M059J (cell line): Measurements from ENCODE around the gene XCL1. TPM values are rescaled to one million over a fixed set of nuclear protein-coding genes. Genes with fewer than 3 reads are reported as not detected.
"Not testable (repeated sequence)": the region's sequence is repeated elsewhere in the genome, so short reads cannot be mapped to it uniquely, and the experiment has no call there.

Experiments
- DNase-seq: peaks from one replicate; pipeline ENCODE4 v3.0.0-alpha.2; 2012; ENCODE audit warnings: low read depth
- total RNA-seq: library from RNA; depleted of rRNA; stranded (reverse); fragments of >200 nt; shearing (Covaris generic); gene quantifications from 2 replicates; pipeline ENCODE4 v1.2.3, GENCODE V29; 2014

The XCL1 gene
- total RNA-seq, 1 experiment from 2014 or later, result not detected

- no peak for DNase-seq
Measured at GRCh38 chr1:168567568-168567967, 8.8 kb upstream of the XCL1 start.

GRCh38 chr1:168568346-168568745 is 8.1 kb upstream of the XCL1 start:
- no peak for DNase-seq

- DNase-seq, result no peak
Measured at GRCh38 chr1:168570652-168571051, 5.8 kb upstream of the XCL1 start.

GRCh38 chr1:168572633-168573032 is 3.8 kb upstream of the XCL1 start:
- no peak for DNase-seq

GRCh38 chr1:168574234-168574633 is 2.2 kb upstream of the XCL1 start:
- peak; percentile 58 for DNase-seq

- not testable (repeated sequence) for DNase-seq
Measured at GRCh38 chr1:168578531-168579185, 2.3 kb downstream of the XCL1 start.

- DNase-seq, result not testable (repeated sequence)
Measured at GRCh38 chr1:168580290-168580689, 3.9 kb downstream of the XCL1 start.

- not testable (repeated sequence) for DNase-seq
Measured at GRCh38 chr1:168580991-168581390, 4.6 kb downstream of the XCL1 start.

- no peak for DNase-seq
Measured at GRCh38 chr1:168581817-168582572, 5.6 kb downstream of the XCL1 start.

GRCh38 chr1:168582688-168583336 is 6.4 kb downstream of the XCL1 start:
- peak; percentile 46 for DNase-seq

GRCh38 chr1:168583571-168583970 is 7.2 kb downstream of the XCL1 start:
- peak; percentile 65 for DNase-seq

- peak; percentile 69 for DNase-seq
Measured at GRCh38 chr1:168585191-168585590, 8.8 kb downstream of the XCL1 start.

GRCh38 chr1:168585937-168586336 is 9.5 kb downstream of the XCL1 start:
- DNase-seq, result no peak

GRCh38 chr1:168589167-168589566 is 12.8 kb downstream of the XCL1 start:
- DNase-seq, result no peak

GRCh38 chr1:168591066-168591465 is 14.7 kb downstream of the XCL1 start:
- DNase-seq, result no peak

GRCh38 chr1:168591641-168592250 is 15.3 kb downstream of the XCL1 start:
- no peak for DNase-seq

GRCh38 chr1:168595403-168595802 is 19.0 kb downstream of the XCL1 start:
- not testable (repeated sequence) for DNase-seq

GRCh38 chr1:168598125-168598524 is 21.7 kb downstream of the XCL1 start:
- DNase-seq, result no peak

GRCh38 chr1:168598892-168599291 is 22.5 kb downstream of the XCL1 start:
- DNase-seq, result no peak

GRCh38 chr1:168599641-168600040 is 23.2 kb downstream of the XCL1 start:
- no peak for DNase-seq

- DNase-seq, result peak; percentile 27
Measured at GRCh38 chr1:168601051-168601450, 24.6 kb downstream of the XCL1 start.

- DNase-seq, result peak; percentile 71
Measured at GRCh38 chr1:168603501-168604110, 27.2 kb downstream of the XCL1 start.
